Fibroblast of lung (primary cell): ENCODE data around the gene POLG.

Experiments used
- EZH2 ChIP-seq: IDR thresholded peaks from 2 replicates; pipeline ENCODE4 v1.5.1; 2012; ENCODE audit warnings: low read length, control low read depth, mild to moderate bottlenecking; ENCODE audit errors: missing control alignments
- TF ChIP-seq, protein P1 (sequence below), 2 donors: IDR thresholded peaks in 1 of 2; conservative IDR thresholded peaks in 1 of 2; 1 replicate in 1 of 2; 2 replicates in 1 of 2; pipeline ENCODE4 v1.5.1; 2011 to 2012; ENCODE audit warnings: low read length in 2 of 2, control low read depth in 1 of 2, inconsistent platforms in 1 of 2, low read depth in 1 of 2, mild to moderate bottlenecking in 1 of 2

DNA sequence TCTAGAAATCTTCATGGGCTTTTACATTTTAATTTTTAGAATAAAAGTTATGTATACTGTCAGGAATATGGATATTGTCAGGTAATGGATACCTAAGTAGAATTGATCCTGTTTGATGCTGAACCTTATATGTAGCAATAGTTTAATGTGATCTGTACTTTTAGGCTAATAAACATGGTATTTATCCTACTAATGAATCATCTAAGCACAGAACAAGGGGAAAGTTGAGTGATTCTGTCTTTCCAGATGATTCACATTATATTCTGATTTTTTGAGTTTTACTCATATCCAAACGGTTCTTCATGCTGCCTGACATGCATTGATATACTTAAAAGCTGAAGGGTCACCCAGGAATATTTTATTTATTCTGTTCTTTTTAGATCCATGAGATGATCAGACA, 56.3 kb downstream of the POLG start:
- TF ChIP-seq, protein P1, sequence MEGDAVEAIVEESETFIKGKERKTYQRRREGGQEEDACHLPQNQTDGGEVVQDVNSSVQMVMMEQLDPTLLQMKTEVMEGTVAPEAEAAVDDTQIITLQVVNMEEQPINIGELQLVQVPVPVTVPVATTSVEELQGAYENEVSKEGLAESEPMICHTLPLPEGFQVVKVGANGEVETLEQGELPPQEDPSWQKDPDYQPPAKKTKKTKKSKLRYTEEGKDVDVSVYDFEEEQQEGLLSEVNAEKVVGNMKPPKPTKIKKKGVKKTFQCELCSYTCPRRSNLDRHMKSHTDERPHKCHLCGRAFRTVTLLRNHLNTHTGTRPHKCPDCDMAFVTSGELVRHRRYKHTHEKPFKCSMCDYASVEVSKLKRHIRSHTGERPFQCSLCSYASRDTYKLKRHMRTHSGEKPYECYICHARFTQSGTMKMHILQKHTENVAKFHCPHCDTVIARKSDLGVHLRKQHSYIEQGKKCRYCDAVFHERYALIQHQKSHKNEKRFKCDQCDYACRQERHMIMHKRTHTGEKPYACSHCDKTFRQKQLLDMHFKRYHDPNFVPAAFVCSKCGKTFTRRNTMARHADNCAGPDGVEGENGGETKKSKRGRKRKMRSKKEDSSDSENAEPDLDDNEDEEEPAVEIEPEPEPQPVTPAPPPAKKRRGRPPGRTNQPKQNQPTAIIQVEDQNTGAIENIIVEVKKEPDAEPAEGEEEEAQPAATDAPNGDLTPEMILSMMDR (conservative IDR thresholded peaks at IDR 0.05 in 1 of 2, IDR thresholded peaks at IDR 0.05 in 1 of 2; ENCODE audit: low read depth in 1 of 2, low read length in 2 of 2): no peak
- no peak for TF ChIP-seq EZH2
